ENCODE results near the gene TPST2. TPM values are rescaled to one million over a fixed set of nuclear protein-coding genes. Genes with fewer than 3 reads are reported as not detected.

Gene TPST2
- total and polyA plus RNA-seq, 10 of the 15 experiments (the other 5 are each of a cell fraction or from before 2014, with no cell fraction given) = 6.3 to 33.7 (median 28.4) TPM

GRCh38 chr22:26568207-26568706 is 21.7 kb downstream of the TPST2 start:
- Histone ChIP-seq H3K9ac (ENCODE audit: control insufficient read depth, insufficient read depth, low read length) (no peak overlapping the region), H3K4me3 (no peak overlapping the region), H3K4me1 (ENCODE audit: control insufficient read depth, insufficient read depth, low read length) (no peaks in the 10 kb centered on the region), H3K27me3 (replicated peaks in 1 of 2; ENCODE audit: control insufficient read depth in 2 of 2, insufficient read depth in 2 of 2, low read length in 1 of 2) (no peaks in the 10 kb centered on the region), H3K27ac (ENCODE audit: control insufficient read depth, insufficient read depth) (no peak overlapping the region), H3K36me3 (ENCODE audit: control insufficient read depth in 2 of 2, insufficient read depth in 2 of 2, low read length in 1 of 2) (peaks cover 0 to 5% of the 10 kb centered on the region in 2 experiments; a peak in 1 of 4 replicates), H3K4me2 (ENCODE audit: control insufficient read depth, insufficient read depth) (no peak overlapping the region), H3K9me3 (replicated peaks; ENCODE audit: control insufficient read depth, insufficient read depth, low read length) (no peaks in the 10 kb centered on the region), H2AFZ (ENCODE audit: control insufficient read depth, low read depth, low read length) (no peak overlapping the region), H3K79me2 (ENCODE audit: control insufficient read depth, insufficient read depth, low read length) (peaks cover 2% of the 10 kb centered on the region; the same call in 1 of the 2 replicates), H4K20me1 (ENCODE audit: control insufficient read depth, insufficient read depth) (no peaks in the 10 kb centered on the region)
- CTCF ChIA-PET = no interaction called here
- TF ChIP-seq ZNF384 (IDR thresholded peaks at IDR 0.05; ENCODE audit: borderline replicate concordance, low read depth, low read length) = no peak
- no peak for TF ChIP-seq MTA3 (IDR thresholded peaks at IDR 0.05; ENCODE audit: borderline replicate concordance, low read length)
- no peak for TF ChIP-seq KDM1A (IDR thresholded peaks at IDR 0.05; ENCODE audit: borderline replicate concordance)
- TF ChIP-seq ZNF592 (IDR thresholded peaks at IDR 0.05) = no peak
- no peak for TF ChIP-seq ZNF274 (IDR thresholded peaks at IDR 0.05; ENCODE audit: insufficient read depth, insufficient read length)
- TF ChIP-seq EZH2 (IDR thresholded peaks at IDR 0.05; ENCODE audit: borderline replicate concordance, control insufficient read depth, low read depth, low read length) = no peak
- intact Hi-C loops (cut with micrococcal nuclease; ENCODE audit: unreplicated experiment) = no loop called here
- ATAC-seq = no peak
- SMC1A ChIA-PET (ENCODE audit: uncharacterized antibody, unreplicated experiment) = no interaction called here
- FAIRE-seq = no peak
- no TSS peak for BruUV-seq (replicated peaks)
- RAD21 ChIA-PET (ENCODE audit: unreplicated experiment) = no interaction called here
- 90% methylated on average over 11 of the region's 11 CpGs for WGBS (ENCODE audit: insufficient coverage, insufficient replicate concordance, low lambda C conversion rate, missing lambda C conversion rate)
- in situ Hi-C loops (cut with MboI) = no loop called here
- DNase-seq (ENCODE audit: low read depth, low spot score) = no peak
- POLR2A ChIA-PET = no interaction called here
